ENCODE measurements around the gene IFI6. TPM values are rescaled to one million over a fixed set of nuclear protein-coding genes. Genes with fewer than 3 reads are reported as not detected.
"Not testable (repeated sequence)": the region's sequence is repeated elsewhere in the genome, so short reads cannot be mapped to it uniquely, and the experiment has no call there.

Gene IFI6
- polyA plus RNA-seq, 1 donor, result 70.6 TPM

GRCh38 chr1:27650539-27651175 is 21.3 kb downstream of the IFI6 start:
- no peak for DNase-seq (ENCODE audit: low read depth)

- DNase-seq (ENCODE audit: low read depth), result no peak
Observed at GRCh38 chr1:27650171-27650538, 21.8 kb downstream of the IFI6 start.

GRCh38 chr1:27649306-27649635 is 22.7 kb downstream of the IFI6 start:
- no peak for DNase-seq (ENCODE audit: low read depth)

- DNase-seq (ENCODE audit: low read depth), result no peak
Observed at GRCh38 chr1:27648602-27649305, 23.2 kb downstream of the IFI6 start.

- DNase-seq (ENCODE audit: low read depth), result no peak
Observed at GRCh38 chr1:27647328-27647727, 24.7 kb downstream of the IFI6 start.

- DNase-seq (ENCODE audit: low read depth), result no peak
Observed at GRCh38 chr1:27646676-27647075, 25.3 kb downstream of the IFI6 start.

- no peak for DNase-seq (ENCODE audit: low read depth)
Observed at GRCh38 chr1:27645071-27645415, 26.9 kb downstream of the IFI6 start.

- no peak for DNase-seq (ENCODE audit: low read depth)
Observed at GRCh38 chr1:27644369-27645070, 27.5 kb downstream of the IFI6 start.

GRCh38 chr1:27643600-27644368 is 28.2 kb downstream of the IFI6 start:
- DNase-seq (ENCODE audit: low read depth), result no peak

- not testable (repeated sequence) for DNase-seq (ENCODE audit: low read depth)
Observed at GRCh38 chr1:27640514-27640913, 31.5 kb downstream of the IFI6 start.

GRCh38 chr1:27638805-27639204 is 33.2 kb downstream of the IFI6 start:
- DNase-seq (ENCODE audit: low read depth), result no peak

GRCh38 chr1:27638047-27638734 is 33.8 kb downstream of the IFI6 start:
- DNase-seq (ENCODE audit: low read depth), result no peak

- no peak for DNase-seq (ENCODE audit: low read depth)
Observed at GRCh38 chr1:27635396-27636142, 36.4 kb downstream of the IFI6 start.

- no peak for DNase-seq (ENCODE audit: low read depth)
Observed at GRCh38 chr1:27634985-27635367, 37.0 kb downstream of the IFI6 start, which contains the start of gene FGR. Gene FGR (minus strand): TSS chr1:27635185. CDS start chr1:27623916, 11,269 bp downstream.

- no peak for DNase-seq (ENCODE audit: low read depth)
Observed at GRCh38 chr1:27634177-27634984, 37.6 kb downstream of the IFI6 start.

GRCh38 chr1:27633640-27634176 is 38.3 kb downstream of the IFI6 start:
- no peak for DNase-seq (ENCODE audit: low read depth)

GRCh38 chr1:27633298-27633610 is 38.7 kb downstream of the IFI6 start:
- no peak for DNase-seq (ENCODE audit: low read depth)

- no peak for DNase-seq (ENCODE audit: low read depth)
Observed at GRCh38 chr1:27632387-27633297, 39.4 kb downstream of the IFI6 start.

All from forelimb muscle (tissue), 1 donor.